Thymus (tissue), 11 donors: ENCODE data around the gene RRM2. TPM values are rescaled to one million over a fixed set of nuclear protein-coding genes. Genes with fewer than 3 reads are reported as not detected.

Experiments used
- DNase-seq, 9 donors: peaks; one replicate each; pipeline ENCODE4 v3.0.0-alpha.2; 2013; ENCODE audit warnings: low spot score in 9 of 9, low read depth in 6 of 9, missing footprints in 1 of 9
- H3K27ac ChIP-seq, 2 donors: one replicate each; pipeline ENCODE4 v1.5.1; 2013; ENCODE audit warnings: control low read depth in 1 of 2, low read depth in 1 of 2, low read length in 1 of 2, mild to moderate bottlenecking in 1 of 2, moderate library complexity in 1 of 2
- H3K27me3 ChIP-seq, 2 donors: one replicate each; pipeline ENCODE4 v1.5.1; 2013; ENCODE audit warnings: low read length in 1 of 2; ENCODE audit not compliant: control insufficient read depth in 2 of 2, insufficient read depth in 1 of 2
- H3K36me3 ChIP-seq, 2 donors: one replicate each; pipeline ENCODE4 v1.5.1; 2013; ENCODE audit warnings: low read length in 1 of 2, mild to moderate bottlenecking in 1 of 2, moderate library complexity in 1 of 2; ENCODE audit not compliant: control insufficient read depth in 2 of 2, insufficient read depth in 2 of 2
- H3K4me1 ChIP-seq, 2 donors: one replicate each; pipeline ENCODE4 v1.5.1; 2013; ENCODE audit warnings: low read length in 2 of 2; ENCODE audit not compliant: control insufficient read depth in 2 of 2, insufficient read depth in 2 of 2
- H3K4me3 ChIP-seq, 2 donors: one replicate each; pipeline ENCODE4 v1.5.1; 2013; ENCODE audit warnings: low read length in 2 of 2, control low read depth in 1 of 2, mild to moderate bottlenecking in 1 of 2
- H3K9me3 ChIP-seq, 2 donors: one replicate each; pipeline ENCODE4 v1.5.1; 2013; ENCODE audit warnings: low read length in 1 of 2, mild to moderate bottlenecking in 1 of 2; ENCODE audit not compliant: control insufficient read depth in 2 of 2, insufficient read depth in 1 of 2
- WGBS: extraction: QIAGEN DNeasy Blood & Tissue Kit; methylation state at CpG from one replicate; pipeline ENCODE4 v1.1.7; 2013; 5-methylcytosine and 5-hydroxymethylcytosine counted together
- polyA plus RNA-seq: library from polyadenylated mRNA; stranded (reverse); fragments of 200-250 nt; gene quantifications from one replicate; pipeline ENCODE4 v1.2.3, GENCODE V29; 2013
- total RNA-seq: library from RNA; stranded (reverse); fragments of 120-200 nt; gene quantifications from one replicate; pipeline ENCODE4 v1.2.4, GENCODE V29; 2013
- donor health status: healthy.

RRM2 gene
- total and polyA plus RNA-seq, 2 donors: 4.2 to 79.0 TPM

DNA sequence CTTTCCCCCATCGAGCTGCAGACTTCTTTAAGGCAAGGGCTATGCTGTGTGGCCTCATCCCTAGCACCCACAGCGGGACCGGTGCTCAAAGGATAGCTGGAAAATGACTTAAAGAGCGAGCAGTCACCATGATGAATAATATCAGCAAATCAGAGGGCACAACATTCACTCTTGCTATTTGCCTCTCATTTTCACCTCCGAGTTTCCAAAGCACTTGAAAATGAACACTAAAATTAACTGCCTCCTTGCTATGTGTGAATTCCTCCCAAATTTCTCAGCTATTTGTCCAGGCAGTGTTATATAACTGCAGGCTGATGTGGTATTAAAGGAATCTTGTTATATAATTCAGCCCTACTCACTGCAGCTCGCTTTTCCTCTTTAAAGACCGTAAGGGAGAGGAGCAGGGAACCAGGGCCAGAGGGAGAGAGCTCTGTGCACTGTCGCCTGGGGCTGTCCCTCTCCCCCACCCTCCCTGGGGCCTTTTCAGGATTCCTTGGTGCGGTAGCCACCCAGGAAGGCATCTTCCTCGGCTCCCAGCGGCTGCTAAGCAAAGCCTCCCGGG, 43.8 kb upstream of the RRM2 start:
- no peaks in the 10 kb centered on the region for H3K9me3 ChIP-seq
- no peaks in the 10 kb centered on the region for H3K36me3 ChIP-seq
- no peak for DNase-seq
- peaks cover 74 to 95% of the 10 kb centered on the region in 2 donors for H3K27me3 ChIP-seq
- peaks cover 0 to 6% of the 10 kb centered on the region in 2 donors for H3K4me1 ChIP-seq
- 36% methylated on average over 12 of the region's 12 CpGs for WGBS
- H3K27ac ChIP-seq: no peak overlapping the region
- no peak overlapping the region for H3K4me3 ChIP-seq

- no peaks in the 10 kb centered on the region for H3K36me3 ChIP-seq
- no peaks in the 10 kb centered on the region for H3K9me3 ChIP-seq
- peaks cover 72 to 95% of the 10 kb centered on the region in 2 donors for H3K27me3 ChIP-seq
- peak overlapping the region in 1 of 2 donors; percentile 45 for H3K4me3 ChIP-seq
- peaks cover 0 to 6% of the 10 kb centered on the region in 2 donors for H3K4me1 ChIP-seq
- DNase-seq: peak in 2 of 9 donors; percentile 26 to 46
- no peak overlapping the region for H3K27ac ChIP-seq
- WGBS: 2% methylated on average over 53 of the region's 53 CpGs
Observed at GRCh38 chr2:10079266-10079869, 43.2 kb upstream of the RRM2 start.

GRCh38 chr2:10079870-10080535, 42.5 kb upstream of the RRM2 start, which contains the start of gene CYS1:
TSS of gene CYS1 (minus strand) at chr2:10080411. CDS start at chr2:10080223, 188 bp downstream.
- H3K27me3 ChIP-seq: peaks cover 76 to 95% of the 10 kb centered on the region in 2 donors
- 2% methylated on average over 98 of the region's 98 CpGs for WGBS
- H3K4me3 ChIP-seq: peak within 1 kb of the TSS in 1 of 2 donors; percentile 45
- no peak for DNase-seq
- H3K36me3 ChIP-seq: no peaks in the 10 kb centered on the region
- H3K27ac ChIP-seq: no peak within 1 kb of the TSS
- H3K4me1 ChIP-seq: peaks cover 0 to 6% of the 10 kb centered on the region in 2 donors
- H3K9me3 ChIP-seq: no peaks in the 10 kb centered on the region

DNA sequence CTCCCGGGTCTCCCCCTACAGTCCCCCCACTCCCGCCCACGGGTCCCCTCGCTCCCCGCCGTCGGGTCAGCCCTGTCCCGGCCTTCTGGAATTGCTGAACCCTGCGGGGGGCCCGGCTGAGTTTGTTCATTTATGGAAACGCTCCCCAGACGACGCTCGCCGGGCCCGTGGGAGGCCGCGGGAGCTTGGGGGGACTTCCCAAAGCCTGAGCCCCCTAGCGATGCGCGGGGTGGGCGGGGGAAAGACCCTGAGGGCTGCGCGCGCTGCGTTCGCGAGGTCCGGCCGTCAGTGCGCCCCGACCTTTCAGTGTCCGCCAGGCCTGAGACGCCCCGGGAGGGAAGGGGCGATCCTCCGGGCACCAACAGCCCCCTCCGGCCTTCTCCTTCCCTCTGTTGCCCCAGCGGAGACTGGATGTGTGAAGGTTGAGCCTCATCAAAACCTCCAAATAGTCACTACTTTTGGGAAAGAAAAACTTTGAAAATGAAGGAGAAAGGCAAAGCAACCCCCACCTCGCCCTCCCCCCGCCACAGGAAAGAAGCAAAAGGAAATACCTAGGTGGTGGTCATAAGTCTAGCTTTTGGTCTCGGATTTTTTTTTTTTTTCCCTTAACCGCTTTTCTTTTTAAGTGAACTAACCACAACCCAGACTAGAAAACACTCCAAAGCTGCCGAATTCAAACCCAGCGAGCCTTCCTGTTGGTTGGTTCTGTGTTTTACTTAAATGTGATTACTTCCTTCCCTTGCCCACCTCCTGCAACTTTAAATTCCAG, 41.8 kb upstream of the RRM2 start:
- Histone ChIP-seq H3K4me3 (peak overlapping the region in 1 of 2 donors; percentile 45), H3K36me3 (no peaks in the 10 kb centered on the region), H3K9me3 (no peaks in the 10 kb centered on the region), H3K4me1 (peaks cover 0 to 6% of the 10 kb centered on the region in 2 donors), H3K27me3 (peaks cover 78 to 95% of the 10 kb centered on the region in 2 donors), H3K27ac (no peak overlapping the region)
- peak in 1 of 9 donors; percentile 45 for DNase-seq
- 2% methylated on average over 45 of the region's 45 CpGs for WGBS

GRCh38 chr2:10083046-10083445, 39.5 kb upstream of the RRM2 start:
- WGBS: 82% methylated on average over 5 of the region's 5 CpGs
- no peaks in the 10 kb centered on the region for H3K36me3 ChIP-seq
- H3K9me3 ChIP-seq: no peaks in the 10 kb centered on the region
- peaks cover 57 to 85% of the 10 kb centered on the region in 2 donors for H3K27me3 ChIP-seq
- H3K27ac ChIP-seq: no peak overlapping the region
- peaks cover 0 to 6% of the 10 kb centered on the region in 2 donors for H3K4me1 ChIP-seq
- DNase-seq: no peak
- H3K4me3 ChIP-seq: no peak overlapping the region

DNA sequence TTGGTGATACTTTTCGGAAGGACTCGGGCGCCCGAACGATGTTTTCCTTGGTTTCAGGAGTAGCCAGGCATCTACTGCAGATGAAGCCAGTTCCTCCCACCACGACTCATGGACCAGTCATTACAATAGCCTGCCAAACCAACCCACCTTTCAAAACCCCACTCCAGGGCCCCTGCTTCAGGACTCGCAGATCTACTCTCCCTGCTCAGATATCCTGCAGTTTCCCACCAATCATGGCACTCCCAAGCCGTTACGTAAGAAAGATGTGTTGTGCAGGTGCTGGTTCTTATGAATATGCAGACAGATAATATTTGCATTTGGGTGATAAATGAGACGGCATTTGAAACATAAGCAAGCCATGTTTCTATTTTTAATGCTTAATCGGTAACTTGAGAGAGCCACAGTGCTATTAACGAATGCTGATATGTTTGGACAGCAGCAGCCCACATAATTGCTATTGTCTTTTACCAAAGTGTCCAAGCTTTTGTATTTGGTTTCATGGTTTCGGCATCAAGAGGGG, 38.8 kb upstream of the RRM2 start:
- Histone ChIP-seq H3K9me3 (no peaks in the 10 kb centered on the region), H3K36me3 (no peaks in the 10 kb centered on the region), H3K27ac (no peak overlapping the region), H3K4me1 (peaks cover 0 to 6% of the 10 kb centered on the region in 2 donors), H3K27me3 (peaks cover 50 to 85% of the 10 kb centered on the region in 2 donors), H3K4me3 (no peak overlapping the region)
- 83% methylated on average over 13 of the region's 13 CpGs for WGBS
- no peak for DNase-seq

DNA sequence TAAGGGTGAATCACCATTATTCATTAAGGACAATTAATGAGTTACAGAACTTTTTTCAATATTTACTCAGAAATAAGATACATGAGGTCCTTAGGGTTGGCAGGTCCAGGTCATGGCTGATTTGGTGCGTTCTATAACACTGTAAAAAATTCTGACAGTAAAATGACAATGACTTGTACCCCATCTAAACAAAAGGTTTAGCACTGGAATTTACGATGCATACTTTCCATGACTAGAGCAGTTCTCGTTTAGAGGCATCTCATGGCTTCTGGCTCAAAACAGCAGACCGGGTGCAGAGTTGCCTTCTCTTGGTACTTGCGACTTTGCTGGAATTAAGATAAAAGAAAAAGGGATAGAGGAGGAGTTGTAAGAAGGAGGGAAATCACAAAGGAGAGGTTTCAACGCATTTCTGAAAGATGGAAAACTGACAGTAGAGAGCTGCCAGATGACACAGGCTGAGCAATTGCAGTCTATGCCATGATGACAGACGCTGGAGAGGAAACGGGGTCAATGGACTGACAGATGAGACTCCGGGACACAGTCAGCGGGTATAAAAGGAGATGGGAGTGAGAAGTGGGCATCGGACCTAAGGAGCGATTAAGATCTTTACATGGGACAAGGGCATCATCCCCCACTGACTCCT, 38.2 kb upstream of the RRM2 start:
- Histone ChIP-seq H3K27me3 (peaks cover 48 to 85% of the 10 kb centered on the region in 2 donors), H3K4me3 (no peak overlapping the region), H3K9me3 (no peaks in the 10 kb centered on the region), H3K36me3 (no peaks in the 10 kb centered on the region), H3K4me1 (peaks cover 0 to 6% of the 10 kb centered on the region in 2 donors), H3K27ac (no peak overlapping the region)
- DNase-seq: no peak
- 80% methylated on average over 12 of the region's 12 CpGs for WGBS

GRCh38 chr2:10085043-10085667, 37.4 kb upstream of the RRM2 start:
- H3K27me3 ChIP-seq: peaks cover 44 to 90% of the 10 kb centered on the region in 2 donors

More at GRCh38 chr2:10085043-10085667, 37.4 kb upstream of the RRM2 start:
- 87% methylated on average over 6 of the region's 6 CpGs for WGBS
- Histone ChIP-seq H3K4me3 (no peak overlapping the region), H3K9me3 (no peaks in the 10 kb centered on the region), H3K36me3 (no peaks in the 10 kb centered on the region), H3K4me1 (peaks cover 0 to 6% of the 10 kb centered on the region in 2 donors), H3K27ac (no peak overlapping the region)
- no peak for DNase-seq
